CD4-positive, alpha-beta T cell treated with Interleukin-4 for 4 hours (primary cell): ENCODE results near the gene PACSIN2.
"Not testable (repeated sequence)": the region's sequence is repeated elsewhere in the genome, so short reads cannot be mapped to it uniquely, and the experiment has no call there.

Experiments
- DNase-seq: peaks from one replicate; pipeline ENCODE4 v3.0.0-alpha.2; 2020

The PACSIN2 gene

DNA sequence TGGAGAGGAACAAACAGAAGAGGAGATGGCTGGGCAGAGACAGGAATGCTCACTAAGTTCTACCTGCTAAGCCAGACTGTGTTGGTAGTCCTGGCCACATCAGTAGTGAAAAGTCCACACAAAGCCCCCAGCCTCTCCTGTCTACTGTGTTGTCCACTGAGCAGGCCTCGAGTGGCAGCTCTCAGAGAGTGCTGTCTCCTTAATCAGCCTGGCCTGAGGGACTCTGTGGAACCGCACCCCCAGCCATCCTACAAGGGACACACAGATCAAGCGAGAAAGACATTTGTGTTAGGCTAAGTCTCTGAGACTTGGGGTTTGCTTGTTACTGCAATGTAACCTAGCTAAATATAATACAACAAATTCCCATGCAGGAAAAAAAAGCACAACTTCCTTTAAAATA is 71.0 kb downstream of the PACSIN2 start:
- DNase-seq, result no peak

DNA sequence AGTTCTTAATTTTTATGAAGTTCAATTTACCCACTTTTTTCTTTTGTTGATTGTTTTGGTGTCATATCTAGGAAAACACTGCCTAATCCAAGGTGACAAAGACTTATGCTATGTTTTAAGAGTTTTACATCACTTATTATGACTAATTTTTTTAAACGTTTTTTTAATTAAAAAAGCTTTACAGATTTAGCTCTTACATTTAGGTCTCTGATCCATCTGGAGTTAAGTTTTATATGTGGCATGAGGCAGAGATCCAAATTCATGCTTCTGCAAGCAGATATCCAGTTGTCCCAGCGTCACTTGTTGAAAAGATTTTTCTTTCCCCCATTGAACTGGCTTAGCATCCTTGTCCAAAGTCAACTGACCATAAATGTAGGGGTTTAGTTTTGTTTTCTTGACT is 72.6 kb downstream of the PACSIN2 start:
- DNase-seq, result no peak

DNA sequence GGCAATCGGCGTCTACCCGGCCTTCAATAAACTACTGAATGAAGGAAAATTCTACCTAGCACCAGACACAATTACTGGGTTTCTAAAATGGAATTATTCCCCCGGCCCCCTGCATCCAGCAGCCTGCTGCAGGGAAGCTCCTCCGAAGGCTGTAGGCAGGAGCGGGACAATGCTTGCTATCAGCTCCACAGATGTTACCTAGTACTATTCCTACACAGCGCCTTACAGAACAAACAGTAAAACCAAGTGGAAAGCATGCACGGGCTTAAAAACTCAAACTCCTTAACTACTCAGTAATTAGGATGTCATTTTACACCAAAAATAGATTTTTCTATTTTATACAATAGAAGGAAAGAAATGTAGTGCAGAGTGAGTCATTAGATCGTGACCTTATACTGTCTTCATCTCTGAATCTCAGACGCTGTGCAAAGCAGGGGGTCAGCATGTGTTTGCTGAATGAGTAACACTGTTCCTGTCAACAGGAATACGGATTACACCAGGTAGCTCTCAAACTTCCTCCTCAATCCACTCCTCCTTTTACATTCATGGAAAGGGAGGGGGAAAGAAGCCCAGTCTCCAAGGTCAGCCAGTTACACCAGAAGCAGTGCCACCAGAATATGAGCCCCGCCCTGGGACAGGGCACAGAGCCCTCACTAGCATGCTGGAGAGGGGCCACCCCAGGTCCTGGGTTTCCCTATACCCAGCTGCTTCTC is 74.9 kb downstream of the PACSIN2 start:
- no peak for DNase-seq

DNA sequence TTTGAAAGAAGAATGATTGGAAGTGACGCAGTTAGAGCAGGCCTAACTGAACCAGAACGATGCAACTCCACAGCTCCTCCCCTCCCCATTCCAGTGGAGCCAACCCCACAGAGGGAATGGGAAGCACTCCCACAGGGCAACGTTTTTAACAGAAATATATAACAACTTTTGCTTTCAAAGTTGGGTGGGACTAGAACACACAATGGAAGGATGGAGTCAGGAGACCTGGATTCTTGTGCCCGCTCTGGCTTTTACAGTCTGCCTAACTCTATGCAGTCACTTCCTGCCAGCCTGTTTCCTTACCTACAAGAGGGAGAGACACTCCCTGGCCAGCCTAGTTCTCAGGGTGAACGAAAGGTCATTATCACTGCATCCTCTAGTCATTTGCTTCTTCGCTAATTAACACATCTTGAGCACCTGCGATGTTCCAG is 75.5 kb downstream of the PACSIN2 start:
- DNase-seq, result no peak

DNA sequence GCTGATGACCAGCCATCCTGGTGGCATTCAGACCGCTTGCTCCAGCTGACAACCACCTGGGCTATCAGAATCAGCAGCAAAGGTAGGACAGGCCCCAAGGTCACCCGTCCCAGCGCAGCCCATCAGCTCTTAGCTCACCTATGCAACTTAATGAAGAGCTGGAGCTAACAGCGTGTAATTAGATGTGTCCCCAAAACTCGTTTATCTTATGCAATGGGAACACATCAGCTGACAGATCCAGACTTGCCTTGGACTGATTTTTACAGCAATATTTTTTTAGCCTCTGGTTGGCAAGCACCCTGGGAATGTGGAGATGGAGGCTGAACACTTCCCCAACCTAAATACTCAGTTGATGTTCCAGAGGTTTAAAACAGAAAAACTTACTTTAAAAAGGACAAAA is 76.0 kb downstream of the PACSIN2 start:
- DNase-seq, result no peak

DNA sequence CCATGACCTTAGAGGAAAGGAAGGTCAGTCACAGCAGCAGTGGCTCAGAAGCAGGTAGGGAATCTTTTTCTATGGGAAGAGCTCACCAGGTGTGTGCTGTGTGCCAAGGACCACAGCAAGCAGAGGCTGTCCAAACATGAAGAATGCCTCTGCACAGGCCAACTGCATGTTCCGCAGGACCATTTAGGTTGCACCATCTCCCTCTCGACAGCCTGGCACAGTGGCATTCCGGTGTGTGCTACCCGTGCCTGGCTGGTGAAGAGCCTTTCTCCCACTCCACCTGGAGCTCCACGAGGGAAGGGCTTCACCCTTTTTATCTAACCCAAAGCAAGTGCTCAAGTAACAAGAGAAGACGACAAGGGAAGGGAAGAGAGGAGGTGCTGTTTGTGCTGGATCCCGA is 76.5 kb downstream of the PACSIN2 start:
- DNase-seq, result no peak

DNA sequence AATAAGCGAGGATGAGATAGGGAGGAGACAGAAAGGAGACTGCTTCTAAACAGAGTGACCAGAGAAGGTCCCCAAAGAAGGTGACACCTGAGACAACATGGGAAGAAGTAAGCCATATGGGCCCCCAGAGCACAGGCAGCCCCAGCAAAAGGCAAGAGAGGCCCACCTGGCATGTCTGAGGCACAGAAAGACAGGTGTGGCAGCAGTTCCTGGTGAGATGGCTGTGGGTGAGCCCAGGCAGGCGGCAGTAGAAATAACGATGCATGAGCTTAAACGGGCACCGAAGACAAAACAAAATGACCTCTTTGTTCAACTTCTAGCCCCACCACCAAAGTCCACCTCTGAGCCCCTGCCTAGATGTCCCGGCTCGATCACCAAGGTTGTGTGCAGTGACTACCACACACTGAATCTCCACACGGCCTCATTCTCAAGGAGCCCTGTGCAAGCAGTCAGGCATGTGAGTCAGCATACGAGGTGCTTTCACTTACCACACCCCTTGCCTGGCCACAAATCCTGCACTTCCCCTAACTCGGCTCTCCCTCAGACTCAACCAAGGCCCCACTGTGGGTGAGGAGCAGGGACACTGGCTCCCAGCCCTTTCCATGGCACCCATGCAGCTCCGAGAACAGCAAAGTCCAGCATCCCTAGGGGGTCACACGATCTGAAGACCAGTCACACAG is 77.6 kb downstream of the PACSIN2 start:
- DNase-seq, result peak; percentile 47

DNA sequence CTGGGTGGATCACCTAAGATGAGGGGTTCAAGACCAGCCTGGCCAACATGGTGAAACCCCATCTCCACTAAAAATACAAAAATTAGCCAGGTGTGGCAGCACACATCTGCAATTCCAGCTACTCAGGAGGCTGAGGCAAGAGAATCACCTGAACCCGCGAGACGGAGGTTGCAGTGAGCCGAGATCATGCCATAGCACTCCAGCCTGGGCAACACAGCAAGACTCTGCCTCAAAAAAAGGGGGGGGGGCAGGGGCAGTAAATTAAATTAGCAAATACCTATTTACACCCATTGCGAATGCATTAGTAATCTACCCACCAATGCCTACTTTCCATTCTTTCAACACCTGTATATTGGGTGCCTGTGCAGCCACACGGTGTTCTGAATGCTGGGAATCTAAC is 78.3 kb downstream of the PACSIN2 start:
- not testable (repeated sequence) for DNase-seq

DNA sequence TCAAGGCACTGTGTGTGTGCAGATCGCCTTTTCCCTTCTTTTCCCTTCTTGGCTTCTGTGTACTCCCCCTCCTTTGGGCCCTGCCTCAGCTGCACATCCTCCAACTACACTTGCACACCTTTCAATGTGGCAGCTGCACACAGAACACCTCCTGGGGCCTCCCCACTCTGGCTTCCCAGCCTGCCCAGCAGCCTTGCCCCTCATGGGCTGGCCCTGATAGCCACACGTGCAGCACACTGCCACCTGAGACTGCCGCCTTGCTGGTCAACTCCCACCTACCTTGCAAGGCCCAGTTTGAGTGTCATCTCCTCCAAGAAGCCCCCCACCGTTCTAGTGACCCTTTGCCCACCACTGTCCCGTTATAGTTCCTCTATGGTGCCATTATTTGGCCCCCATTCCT is 80.6 kb downstream of the PACSIN2 start:
- no peak for DNase-seq

DNA sequence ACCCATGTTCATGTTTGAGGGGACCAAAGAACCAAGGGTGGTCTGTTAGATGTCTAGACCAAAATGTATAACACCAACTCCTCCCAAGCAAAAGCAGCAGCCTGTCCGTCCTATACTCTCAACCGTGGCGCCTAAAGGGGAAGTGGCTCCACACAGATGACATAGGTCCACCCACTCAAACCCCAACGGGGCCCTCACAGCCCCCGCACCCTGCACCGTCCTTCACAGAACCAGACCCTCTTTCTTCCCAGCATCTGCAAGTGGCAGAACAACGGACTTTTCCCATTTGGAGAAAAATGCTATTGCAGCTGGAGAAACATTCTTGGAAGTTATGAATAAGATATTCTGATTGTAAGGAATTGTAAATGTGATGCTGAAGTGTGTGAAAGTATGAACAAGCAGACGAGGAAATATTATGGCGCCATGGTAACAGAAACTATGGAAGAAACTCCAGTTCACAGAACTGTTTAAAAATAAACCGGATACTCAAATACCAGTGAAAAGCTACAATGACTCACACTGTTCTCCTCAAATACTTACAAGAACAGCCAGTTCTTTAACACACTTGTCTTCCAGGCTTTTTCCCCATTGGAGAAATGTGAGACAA is 81.4 kb downstream of the PACSIN2 start:
- DNase-seq, result peak; percentile 48

DNA sequence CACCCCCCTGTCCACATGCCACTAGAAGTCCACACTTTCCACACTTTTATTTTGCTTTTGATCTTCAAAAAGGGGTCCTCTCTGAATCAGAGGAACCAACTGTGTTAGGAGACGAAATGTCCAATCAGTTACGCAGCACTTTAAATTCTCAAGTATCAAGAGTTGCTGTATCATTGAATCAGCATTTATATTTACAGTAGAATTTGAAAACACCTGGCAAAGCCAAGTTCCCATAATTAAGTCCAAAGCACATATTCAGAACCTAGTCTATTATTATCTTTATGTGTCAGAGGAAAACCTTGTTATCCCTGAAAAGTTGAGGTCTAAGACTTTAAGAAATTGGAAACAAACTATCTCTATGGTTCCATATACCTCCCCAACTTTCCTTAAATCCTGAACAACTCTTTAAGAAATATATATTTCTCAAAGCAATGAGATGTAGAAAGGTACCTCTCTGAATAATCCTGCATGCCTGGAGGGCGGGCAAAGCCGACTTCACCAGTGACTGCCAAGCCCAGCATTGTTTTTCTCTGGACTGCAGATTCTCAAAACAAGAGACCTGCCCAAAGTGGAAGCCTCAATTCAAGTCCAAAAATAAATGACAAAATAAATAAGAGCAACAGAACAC is 82.0 kb downstream of the PACSIN2 start:
- no peak for DNase-seq

DNA sequence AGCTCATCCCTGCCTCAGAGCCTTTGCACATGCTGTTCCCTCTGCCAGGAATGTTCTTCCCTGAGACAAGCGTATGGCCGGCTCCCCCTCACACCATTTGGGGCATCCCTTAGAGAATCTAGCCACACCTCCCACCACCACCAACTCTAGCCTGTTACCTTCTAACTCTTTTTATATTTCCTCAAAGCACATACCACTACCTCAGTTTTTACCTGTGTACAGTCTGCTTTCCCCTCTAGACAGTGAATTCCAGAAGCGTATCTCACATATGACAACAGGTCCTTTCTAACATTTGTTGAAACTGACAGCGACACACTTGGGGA is 82.8 kb downstream of the PACSIN2 start:
- DNase-seq, result no peak

DNA sequence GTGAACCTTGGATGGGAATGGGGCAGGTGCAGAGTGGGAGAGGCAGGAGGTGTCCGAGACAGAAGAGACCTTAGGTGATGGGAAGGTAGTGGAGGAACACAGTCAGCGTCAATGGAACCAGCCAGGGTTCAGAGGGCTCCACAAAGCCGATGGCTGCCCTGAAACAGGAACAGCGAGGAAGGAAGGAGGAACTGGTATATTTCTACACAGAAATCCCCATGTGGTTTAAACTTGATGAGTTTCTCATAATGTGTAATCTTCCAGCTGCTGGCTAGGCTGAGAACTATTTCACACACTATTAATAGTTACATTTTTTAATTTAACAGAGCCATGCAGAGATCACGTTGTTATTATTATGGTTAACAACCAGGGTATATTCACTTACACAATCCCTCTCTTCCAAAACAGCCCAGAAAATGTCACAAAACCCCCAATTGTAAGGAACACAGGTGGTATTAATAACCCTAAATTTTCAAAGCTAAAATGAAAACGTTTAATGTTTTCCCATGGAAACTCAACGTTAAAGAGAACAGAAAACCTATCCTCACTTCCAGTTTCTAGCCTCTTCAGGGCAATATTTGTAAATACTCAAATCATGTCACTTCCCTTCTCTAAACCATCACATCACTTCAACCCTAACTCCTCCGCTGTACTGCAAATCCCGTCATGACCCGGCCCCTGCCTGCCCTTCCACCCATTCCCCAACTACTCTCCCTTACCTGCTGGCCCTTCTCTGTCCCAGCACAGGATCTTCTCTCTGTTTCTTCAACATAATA is 83.3 kb downstream of the PACSIN2 start:
- DNase-seq, result peak; percentile 16

DNA sequence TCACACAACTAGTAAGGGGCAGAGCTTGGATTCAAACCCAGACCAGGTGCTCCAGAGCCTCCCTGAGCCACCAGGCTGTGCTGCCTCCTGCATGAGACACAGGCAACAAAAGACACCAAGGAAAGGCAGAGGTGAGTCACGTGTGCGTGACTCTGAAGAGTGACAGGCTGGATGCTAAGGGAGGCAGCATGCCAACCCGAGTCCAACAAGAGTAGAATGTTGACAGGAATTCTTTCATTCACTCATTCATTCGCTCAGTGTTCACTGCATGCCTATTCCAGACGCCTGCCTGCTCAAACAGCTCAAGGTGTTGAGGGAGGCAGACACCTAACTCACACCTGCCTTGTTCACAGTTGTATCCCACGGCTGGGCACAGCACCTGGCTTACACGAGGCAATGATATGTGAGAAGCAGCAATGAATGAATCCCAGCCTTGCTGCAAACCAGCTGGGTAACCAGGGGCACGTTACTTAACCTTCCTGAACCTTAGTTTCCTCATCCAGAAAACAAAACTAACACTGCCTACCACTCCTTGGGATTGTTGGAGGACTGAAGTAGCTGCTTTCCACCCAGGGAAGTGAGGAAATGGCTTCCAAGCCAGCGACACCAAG is 84.0 kb downstream of the PACSIN2 start:
- no peak for DNase-seq

DNA sequence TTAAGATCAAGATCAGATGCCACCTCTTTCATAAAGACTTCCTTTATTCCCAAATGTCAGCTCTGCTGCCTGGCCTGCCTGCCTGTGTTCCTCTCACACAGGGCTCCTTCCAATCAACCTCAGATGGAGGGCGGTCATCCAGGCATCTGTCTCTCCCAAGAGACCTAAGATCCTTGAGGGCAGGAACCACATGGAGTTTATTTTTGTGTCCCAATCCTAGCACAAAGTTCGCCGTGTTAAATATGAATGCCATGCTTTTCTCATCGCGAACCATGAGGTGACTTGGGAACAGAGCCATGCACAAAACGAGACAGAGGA is 85.2 kb downstream of the PACSIN2 start:
- DNase-seq, result no peak

DNA sequence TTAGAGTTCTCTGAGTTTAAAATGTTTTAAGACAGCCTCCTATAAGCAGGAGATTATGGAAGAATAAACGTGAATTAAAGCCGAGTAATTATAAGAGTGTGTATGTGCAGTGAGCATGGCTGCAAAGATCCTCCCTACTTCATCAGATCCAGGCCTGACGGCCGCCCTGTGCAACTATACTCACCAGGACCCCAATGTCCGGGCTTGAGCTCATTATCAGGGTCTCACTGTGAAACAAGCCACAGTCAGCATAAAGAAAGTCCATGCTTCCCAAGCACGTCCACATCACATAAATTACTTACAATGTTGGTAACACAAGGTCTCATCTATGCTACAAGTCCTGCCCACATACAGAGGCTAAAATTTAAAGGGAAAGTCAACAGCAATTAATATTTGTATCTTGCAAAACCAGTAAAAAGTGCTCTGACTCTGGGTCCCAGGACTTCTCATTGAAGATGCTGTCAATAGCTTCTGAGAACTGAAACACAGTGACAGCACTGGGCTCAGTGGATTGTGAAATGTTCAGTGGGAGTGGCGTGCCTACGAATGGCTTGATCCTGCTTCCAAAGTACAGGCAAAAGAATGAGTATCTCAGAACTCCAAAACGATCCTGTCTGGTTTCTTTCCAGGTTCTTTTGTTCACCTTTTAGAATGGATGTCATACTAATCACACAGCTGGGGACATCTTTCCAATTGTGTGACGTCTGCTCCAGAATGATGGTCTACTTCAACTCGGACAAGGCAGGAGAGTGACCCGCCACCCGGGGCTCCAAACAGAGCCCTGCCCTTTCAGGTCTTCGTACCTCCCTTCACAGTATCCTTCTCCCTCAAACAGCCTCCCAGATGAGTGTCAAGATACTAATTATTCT is 85.7 kb downstream of the PACSIN2 start:
- DNase-seq, result no peak

DNA sequence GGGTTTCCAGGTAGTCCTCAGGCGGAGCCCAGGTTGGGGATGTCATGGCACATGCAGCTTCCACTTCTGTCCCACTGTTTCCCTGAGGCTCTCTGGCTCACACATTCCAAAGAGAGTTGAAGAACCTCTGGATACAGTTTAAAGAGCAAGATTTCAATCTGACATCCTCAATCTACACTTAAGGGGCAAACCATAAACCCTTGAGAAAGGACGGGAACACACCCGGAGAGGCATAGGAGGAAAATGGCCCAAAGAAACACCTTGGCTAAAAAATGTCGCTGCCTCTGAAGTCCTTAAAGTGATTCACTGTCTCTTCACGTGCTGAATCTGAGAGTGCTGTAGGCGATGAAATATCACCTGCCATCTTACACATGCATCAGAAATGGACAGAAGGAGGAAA is 87.0 kb downstream of the PACSIN2 start:
- DNase-seq, result no peak

DNA sequence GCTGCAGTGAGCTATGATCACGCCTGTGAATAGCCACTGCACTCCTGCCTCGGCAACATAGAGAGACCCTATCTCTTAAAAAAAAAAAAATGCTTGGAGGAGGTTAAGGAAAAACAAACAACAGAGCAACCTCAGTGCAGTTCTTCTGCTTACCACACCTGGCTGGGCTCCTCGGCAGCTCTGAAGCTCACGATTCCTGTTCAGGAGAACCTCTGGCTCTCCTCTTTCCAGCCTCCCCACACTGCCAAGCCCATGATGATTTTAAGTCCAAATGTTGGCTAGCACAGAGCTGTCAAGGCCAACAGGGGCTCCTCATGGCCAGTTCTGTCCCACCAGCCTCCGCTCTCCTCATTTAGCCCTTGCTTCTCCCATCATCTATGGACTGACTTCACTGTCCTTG is 88.2 kb downstream of the PACSIN2 start:
- no peak for DNase-seq

DNA sequence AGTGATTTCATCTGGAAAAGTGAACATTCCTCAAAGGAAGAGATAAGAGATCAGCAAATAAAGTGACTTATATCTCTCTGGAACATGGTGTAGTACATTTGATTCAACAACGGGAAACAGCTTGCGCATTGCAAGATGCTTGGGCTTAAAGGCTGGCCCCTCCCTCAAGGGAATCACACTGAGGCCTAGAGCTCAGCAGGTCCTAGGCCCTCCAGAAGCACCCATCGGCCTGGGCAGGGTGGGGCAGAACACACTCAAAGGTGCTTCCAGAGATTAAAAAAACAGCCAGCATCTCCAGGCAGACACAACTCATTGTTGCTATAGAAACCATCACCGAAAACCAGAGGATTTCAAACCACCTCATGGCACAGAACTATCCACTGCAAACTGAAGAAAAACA is 88.8 kb downstream of the PACSIN2 start:
- no peak for DNase-seq

DNA sequence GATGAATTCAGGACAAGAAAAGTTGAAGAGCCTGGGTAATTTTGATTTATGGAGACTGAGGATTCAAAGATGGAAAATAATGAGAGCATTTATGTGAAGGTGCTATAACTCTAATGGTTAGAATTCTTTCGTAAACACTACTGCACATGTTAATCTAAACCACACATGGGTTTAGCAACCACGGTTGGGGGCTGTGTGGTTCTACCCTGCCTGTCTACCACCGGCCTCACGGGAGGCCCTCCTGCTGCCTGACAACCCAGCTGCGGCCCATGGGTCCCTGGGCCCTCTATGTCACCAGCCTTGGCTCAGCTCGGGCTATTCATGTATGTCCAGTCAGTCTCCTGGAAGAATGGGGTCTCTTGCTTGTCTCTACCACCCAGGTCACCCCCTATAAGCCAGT is 89.4 kb downstream of the PACSIN2 start:
- no peak for DNase-seq

DNA sequence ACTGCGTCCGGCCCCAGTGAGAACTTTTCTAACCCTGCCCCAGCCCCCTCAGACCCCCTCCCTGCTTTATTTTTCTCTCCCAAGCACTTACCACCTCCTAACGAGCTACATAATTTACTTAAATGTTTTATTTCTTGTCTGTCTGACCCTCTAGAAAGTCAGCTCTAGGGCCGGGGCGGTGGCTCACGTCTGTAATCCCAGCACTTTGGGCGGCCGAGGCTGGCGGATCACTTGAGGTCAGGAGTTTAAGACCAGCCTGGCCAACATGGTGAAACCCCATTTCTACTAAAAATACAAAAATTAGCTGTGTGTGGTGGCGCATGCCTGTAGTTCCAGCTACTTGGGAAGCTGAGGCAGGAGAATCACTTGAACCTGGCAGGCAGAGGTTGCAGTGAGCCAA is 89.9 kb downstream of the PACSIN2 start:
- not testable (repeated sequence) for DNase-seq

DNA sequence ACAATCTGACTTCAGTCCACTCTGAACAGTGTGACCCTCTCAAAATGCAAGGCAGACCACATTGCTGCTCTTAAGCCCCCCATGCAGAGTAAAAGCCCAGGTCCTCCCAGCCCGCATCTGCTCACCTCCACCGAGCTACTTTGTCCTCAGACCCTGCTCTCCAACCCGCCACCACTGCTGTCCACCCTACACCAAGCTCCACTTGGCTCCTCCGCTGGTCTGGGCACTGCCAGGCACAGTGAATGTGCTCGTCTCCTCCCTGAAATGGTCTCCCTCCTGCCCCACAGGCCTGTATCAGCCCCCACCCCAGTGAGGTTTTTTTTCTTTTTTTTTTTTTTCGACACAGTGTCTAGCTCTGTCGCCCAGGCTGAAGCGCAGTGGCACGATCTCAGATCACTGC is 90.5 kb downstream of the PACSIN2 start:
- DNase-seq, result no peak
